ENCODE measurements around the gene CASD1.

The CASD1 gene

DNA sequence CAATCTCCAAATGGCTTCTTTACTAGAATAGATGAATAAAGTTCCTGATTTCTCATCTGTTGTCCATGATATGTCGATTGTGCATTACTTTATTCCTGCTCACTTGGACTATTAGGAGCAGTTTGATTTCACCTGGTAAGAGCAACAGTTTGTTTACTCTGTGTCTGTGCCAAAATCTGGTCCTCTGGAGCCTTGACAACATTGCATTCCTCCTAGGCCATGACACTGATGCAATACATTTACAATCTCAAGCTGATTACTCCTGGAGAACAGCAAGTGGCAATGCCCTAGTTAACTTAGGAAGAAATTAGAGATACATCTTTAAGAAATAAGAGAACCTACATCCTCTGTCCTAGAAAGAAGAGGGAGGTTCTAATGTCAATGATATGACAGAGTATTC lies 74.5 kb downstream of the CASD1 start:
- Mint-ChIP-seq H3K36me3 (ENCODE audit: low read depth) (peaks cover 27% of the 10 kb centered on the region), H3K27me3 (no peaks in the 10 kb centered on the region), H3K9me3 (peaks cover 8% of the 10 kb centered on the region), H3K4me1 (peaks cover 7% of the 10 kb centered on the region), H3K27ac (no peak overlapping the region), H3K4me3 (no peak overlapping the region)
- DNase-seq = no peak
- no peak for ATAC-seq

DNA sequence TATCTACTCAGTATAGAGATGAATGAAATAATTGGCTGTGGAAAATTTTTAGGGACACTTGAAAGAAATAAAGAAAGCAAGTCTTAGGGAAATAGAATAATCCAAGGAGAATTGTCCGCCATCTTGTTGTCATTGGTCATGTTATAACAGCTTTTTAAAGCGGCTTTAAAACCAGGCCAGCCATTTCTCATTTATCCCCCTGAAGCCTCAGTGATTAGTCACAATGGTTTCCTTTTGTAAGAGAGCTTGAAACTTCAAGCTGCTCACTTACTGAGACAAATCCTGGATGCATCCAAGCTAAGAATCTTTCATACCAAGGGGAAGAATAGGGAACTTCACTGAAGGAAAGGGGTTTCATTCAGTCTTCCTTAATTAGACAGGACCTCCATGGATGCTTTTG lies 78.5 kb downstream of the CASD1 start:
- Mint-ChIP-seq H3K27me3 (no peaks in the 10 kb centered on the region), H3K9me3 (no peaks in the 10 kb centered on the region), H3K4me1 (no peaks in the 10 kb centered on the region), H3K27ac (no peak overlapping the region), H3K4me3 (no peak overlapping the region), H3K36me3 (ENCODE audit: low read depth) (peaks cover 8% of the 10 kb centered on the region)
- ATAC-seq (no peak), DNase-seq (no peak)

DNA sequence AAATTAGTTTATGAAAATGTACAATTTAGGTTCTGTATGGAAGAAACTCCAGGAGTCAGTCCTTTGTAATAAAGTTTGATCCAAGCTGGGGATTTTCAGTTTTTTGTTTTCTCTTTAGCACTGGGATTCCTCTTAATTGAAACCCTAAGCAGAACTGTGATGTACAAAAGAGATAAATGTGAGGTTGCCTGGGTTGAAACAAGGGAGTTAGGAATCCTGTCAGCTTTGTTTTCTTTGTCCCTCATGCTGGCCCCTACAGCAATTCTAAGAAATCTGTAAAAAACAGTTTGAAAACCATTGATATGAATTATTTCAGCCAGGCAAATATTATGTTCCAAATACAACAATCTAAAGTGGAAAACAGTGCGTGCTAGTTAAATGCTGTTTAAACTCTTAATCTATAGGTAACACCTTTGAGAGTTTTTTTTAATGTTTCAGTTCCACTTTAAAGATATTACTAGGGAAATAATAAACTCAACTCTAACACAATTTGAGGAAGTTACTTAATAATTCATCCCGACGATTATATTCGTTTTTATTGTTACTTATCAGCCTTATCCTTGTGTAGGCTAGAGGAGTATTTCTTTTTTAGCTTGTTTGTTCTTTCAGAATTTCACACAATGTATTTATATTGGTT lies 81.0 kb downstream of the CASD1 start:
- H3K4me3 Mint-ChIP-seq = peak overlapping the region; percentile 24
- H3K36me3 Mint-ChIP-seq (ENCODE audit: low read depth) = peaks cover 8% of the 10 kb centered on the region
- DNase-seq = no peak
- no peak overlapping the region for H3K27ac Mint-ChIP-seq
- H3K27me3 Mint-ChIP-seq = no peaks in the 10 kb centered on the region
- ATAC-seq = no peak
- H3K9me3 Mint-ChIP-seq = no peaks in the 10 kb centered on the region
- H3K4me1 Mint-ChIP-seq = peaks cover 5% of the 10 kb centered on the region

DNA sequence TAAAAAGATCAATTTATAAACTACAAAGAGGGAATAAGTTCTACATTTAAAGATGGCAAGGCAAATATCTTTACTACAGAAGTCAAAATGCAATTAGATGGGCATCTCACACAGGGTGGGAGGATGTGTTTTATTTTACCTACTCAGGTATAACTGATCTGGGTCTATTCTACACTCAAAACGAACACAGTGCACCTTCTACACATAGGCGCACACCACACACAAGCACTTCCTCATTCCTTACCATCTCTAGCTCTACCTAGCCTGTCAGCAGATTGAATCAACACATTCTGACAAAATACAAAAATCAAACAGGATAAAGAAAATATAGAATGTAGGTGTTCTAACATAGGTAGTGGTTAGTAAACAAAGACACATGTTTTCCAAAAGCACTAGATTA lies 81.6 kb downstream of the CASD1 start:
- H3K27me3 Mint-ChIP-seq = no peaks in the 10 kb centered on the region
- ATAC-seq = no peak

DNA sequence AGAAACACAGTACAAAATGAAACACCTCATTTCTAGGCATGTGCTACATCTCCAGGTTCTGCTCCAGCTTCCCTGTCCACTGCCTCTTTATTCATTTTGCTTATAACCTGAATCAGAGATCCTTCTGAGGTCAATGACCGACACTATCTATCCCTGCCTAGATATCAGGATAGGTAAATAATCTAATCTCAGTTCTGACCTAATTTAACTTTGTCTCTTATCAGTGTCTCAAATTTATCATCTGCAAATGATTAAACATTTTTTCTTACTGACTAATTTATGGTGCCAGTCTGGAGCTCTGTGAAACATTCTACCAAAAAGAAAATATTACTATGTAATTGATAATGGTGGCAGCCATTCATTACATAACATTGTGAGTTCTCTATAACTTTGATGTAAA lies 85.3 kb downstream of the CASD1 start:
- H3K4me1 Mint-ChIP-seq = peaks cover 10% of the 10 kb centered on the region
- H3K36me3 Mint-ChIP-seq (ENCODE audit: low read depth) = no peaks in the 10 kb centered on the region
- DNase-seq = no peak
- H3K27me3 Mint-ChIP-seq = no peaks in the 10 kb centered on the region
- H3K4me3 Mint-ChIP-seq = no peak overlapping the region
- H3K9me3 Mint-ChIP-seq = no peaks in the 10 kb centered on the region
- no peak overlapping the region for H3K27ac Mint-ChIP-seq
- no peak for ATAC-seq

More for the DNA sequence above, 81.6 kb downstream of the CASD1 start:
- Mint-ChIP-seq H3K36me3 (ENCODE audit: low read depth) (peaks cover 8% of the 10 kb centered on the region), H3K4me3 (peak overlapping the region; percentile 24), H3K4me1 (peaks cover 10% of the 10 kb centered on the region), H3K27ac (no peak overlapping the region), H3K9me3 (no peaks in the 10 kb centered on the region)
- DNase-seq = no peak

DNA sequence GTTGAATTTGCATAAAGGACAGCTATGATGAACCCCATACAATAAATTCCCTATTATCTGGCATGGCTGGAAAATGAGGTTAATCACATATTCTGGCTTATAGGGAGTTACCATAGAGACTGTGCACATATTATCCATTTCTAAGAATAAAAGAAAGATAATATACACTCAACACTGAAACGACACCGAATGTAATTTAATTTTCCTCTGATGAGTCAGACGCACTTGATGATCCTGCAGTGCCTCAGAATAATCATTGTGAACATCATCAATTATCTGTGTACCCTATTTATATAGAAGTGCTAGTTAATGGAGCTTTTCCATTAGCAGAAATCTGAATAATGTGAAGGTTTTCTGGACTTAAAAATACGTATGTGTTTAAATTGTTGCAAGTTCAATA lies 86.1 kb downstream of the CASD1 start:
- Mint-ChIP-seq H3K36me3 (ENCODE audit: low read depth) (no peaks in the 10 kb centered on the region), H3K4me3 (no peak overlapping the region), H3K27ac (no peak overlapping the region), H3K27me3 (no peaks in the 10 kb centered on the region), H3K9me3 (no peaks in the 10 kb centered on the region), H3K4me1 (peaks cover 10% of the 10 kb centered on the region)
- ATAC-seq (peak; percentile 73), DNase-seq (no peak)

DNA sequence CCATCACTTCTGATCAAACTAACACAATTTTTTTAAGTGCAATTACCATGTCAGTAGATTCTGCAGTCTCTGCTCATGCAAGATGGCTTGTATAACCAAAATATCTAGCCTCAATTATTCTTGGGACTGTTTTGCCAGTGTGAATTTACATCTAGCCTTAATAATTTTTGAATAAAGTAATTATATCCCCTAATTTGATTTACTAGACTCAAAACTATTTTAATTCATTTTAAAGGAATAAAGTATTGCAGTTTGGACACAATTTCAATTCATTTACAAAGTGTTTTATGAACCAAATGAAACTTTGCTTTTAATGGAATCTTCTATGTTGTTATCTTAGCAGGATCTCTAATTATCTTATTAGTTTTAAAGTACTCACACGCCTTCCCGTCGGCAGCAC lies 90.7 kb downstream of the CASD1 start:
- H3K36me3 Mint-ChIP-seq (ENCODE audit: low read depth) = no peaks in the 10 kb centered on the region
- no peak overlapping the region for H3K27ac Mint-ChIP-seq
- H3K27me3 Mint-ChIP-seq = no peaks in the 10 kb centered on the region
- no peak for DNase-seq
- H3K4me3 Mint-ChIP-seq = no peak overlapping the region
- H3K4me1 Mint-ChIP-seq = peaks cover 12% of the 10 kb centered on the region
- ATAC-seq = no peak
- peaks cover 4% of the 10 kb centered on the region for H3K9me3 Mint-ChIP-seq

DNA sequence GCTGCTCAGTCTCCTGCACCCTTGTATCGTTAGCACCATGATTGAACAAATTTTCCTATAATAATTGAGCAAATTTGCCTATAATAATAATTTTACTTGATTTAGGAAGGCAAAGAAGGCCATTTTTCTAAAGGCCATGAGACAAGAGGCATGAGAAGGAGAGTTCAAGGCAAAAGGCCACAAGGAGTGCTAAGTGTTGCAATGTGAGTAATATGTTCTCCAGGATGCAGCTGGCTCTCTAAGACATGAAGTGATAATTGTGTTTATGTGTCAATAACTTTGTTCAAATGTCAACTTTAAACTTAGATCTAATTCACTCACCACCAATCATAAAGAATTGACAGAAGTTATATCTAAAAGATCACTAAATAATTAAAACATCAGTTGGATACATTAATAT lies 92.6 kb downstream of the CASD1 start:
- H3K36me3 Mint-ChIP-seq (ENCODE audit: low read depth) = no peaks in the 10 kb centered on the region
- H3K4me3 Mint-ChIP-seq = no peak overlapping the region
- H3K9me3 Mint-ChIP-seq = peaks cover 13% of the 10 kb centered on the region
- no peak for DNase-seq
- H3K27ac Mint-ChIP-seq = no peak overlapping the region
- H3K4me1 Mint-ChIP-seq = peaks cover 4% of the 10 kb centered on the region
- H3K27me3 Mint-ChIP-seq = no peaks in the 10 kb centered on the region
- ATAC-seq = no peak

DNA sequence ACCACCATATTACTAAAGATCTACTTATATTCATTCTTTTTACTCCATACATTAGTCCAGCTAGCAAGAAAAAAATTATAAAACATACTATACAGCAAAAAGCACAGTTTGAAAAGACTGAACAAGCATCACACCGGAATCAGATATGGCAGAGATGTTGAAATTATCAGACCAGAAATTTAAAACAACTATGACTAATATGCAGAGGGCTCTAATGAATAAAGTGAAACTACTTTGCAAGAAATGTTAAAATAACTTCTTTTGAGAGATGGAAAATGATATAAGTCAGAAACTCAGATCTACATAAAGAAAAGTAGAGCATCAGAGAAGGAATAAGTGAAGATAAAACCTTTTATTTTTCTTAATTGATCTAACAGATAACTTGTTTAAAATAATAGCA lies 95.4 kb downstream of the CASD1 start:
- no peak overlapping the region for H3K4me3 Mint-ChIP-seq
- no peaks in the 10 kb centered on the region for H3K27me3 Mint-ChIP-seq
- DNase-seq (no peak), ATAC-seq (no peak)
- peaks cover 4% of the 10 kb centered on the region for H3K36me3 Mint-ChIP-seq (ENCODE audit: low read depth)
- peaks cover 37% of the 10 kb centered on the region for H3K9me3 Mint-ChIP-seq
- peaks cover 4% of the 10 kb centered on the region for H3K4me1 Mint-ChIP-seq
- H3K27ac Mint-ChIP-seq = no peak overlapping the region

Data from activated naive CD8-positive, alpha-beta T cell treated with anti-CD3 and anti-CD28 coated beads, Interleukin-2, amount 50 U/mL, for 24 hours (primary cell).